Tibial nerve (tissue), 4 donors: ENCODE data around the gene SMS.

ENCODE experiments used
- EP300 ChIP-seq, 2 donors: sonication (generic); formaldehyde crosslinking; IDR thresholded peaks; one replicate each; pipeline ENCODE4 v1.6.1; 2017; ENCODE audit warnings: antibody characterized with exemption in 2 of 2, mild to moderate bottlenecking in 1 of 2
- POLR2A ChIP-seq, 2 donors: fragments of 450-650 bp; IDR thresholded peaks; one replicate each; pipeline ENCODE4 v1.6.1; 2017; ENCODE audit warnings: antibody characterized with exemption in 2 of 2, mild to moderate bottlenecking in 2 of 2, moderate library complexity in 2 of 2
- TF ChIP-seq, protein P1 (sequence below), 5 experiments: fragments of 200-600 bp in 3 of 5; fragments of 450-650 bp in 2 of 5; sonication (generic) in 3 of 5; IDR thresholded peaks; one replicate each; pipeline ENCODE4 v1.5.1; 2016 to 2019; ENCODE audit warnings: antibody characterized with exemption in 5 of 5, mild to moderate bottlenecking in 3 of 5, moderate library complexity in 2 of 5

DNA sequence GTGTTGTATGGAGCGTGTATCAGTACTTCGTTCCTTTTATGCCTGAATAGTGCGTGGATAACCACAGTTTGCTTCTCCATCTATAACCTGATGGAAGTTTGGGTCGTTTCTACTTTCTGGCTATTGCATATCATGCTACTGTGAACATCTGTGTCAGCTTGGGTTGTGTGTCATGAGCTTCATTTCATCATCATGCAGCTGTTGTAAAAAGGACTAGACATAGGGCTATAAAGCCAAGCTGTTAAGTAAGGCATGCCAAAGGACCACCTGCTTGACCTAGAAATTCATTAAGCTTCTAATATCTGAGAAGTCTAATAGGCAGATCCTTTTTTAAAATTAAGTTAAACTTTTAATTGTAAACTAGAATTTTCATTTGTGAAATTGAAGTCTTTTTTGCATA lies 18.4 kb downstream of the SMS start:
- TF ChIP-seq POLR2A (IDR thresholded peaks at IDR 0.05) (no peak), EP300 (IDR thresholded peaks at IDR 0.05) (no peak)
- TF ChIP-seq, protein P1, sequence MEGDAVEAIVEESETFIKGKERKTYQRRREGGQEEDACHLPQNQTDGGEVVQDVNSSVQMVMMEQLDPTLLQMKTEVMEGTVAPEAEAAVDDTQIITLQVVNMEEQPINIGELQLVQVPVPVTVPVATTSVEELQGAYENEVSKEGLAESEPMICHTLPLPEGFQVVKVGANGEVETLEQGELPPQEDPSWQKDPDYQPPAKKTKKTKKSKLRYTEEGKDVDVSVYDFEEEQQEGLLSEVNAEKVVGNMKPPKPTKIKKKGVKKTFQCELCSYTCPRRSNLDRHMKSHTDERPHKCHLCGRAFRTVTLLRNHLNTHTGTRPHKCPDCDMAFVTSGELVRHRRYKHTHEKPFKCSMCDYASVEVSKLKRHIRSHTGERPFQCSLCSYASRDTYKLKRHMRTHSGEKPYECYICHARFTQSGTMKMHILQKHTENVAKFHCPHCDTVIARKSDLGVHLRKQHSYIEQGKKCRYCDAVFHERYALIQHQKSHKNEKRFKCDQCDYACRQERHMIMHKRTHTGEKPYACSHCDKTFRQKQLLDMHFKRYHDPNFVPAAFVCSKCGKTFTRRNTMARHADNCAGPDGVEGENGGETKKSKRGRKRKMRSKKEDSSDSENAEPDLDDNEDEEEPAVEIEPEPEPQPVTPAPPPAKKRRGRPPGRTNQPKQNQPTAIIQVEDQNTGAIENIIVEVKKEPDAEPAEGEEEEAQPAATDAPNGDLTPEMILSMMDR (IDR thresholded peaks at IDR 0.05) = no peak
